Measurements from ENCODE around the gene PAGE2. TPM values are rescaled to one million over a fixed set of nuclear protein-coding genes. Genes with fewer than 3 reads are reported as not detected.
A peak's percentile ranks its signal among the peaks of the same experiment; 100 is the strongest.
"Not testable (repeated sequence)": the region's sequence is repeated elsewhere in the genome, so short reads cannot be mapped to it uniquely, and the experiment has no call there.

The PAGE2 gene
- total RNA-seq, 2 donors from 2014 or later, result 12.8 TPM; not detected in 1

- DNase-seq (ENCODE audit: low spot score), result no peak
- Histone ChIP-seq H3K9me3 (no peaks in the 10 kb centered on the region), H3K4me1 (replicated peaks) (no peaks in the 10 kb centered on the region), H3K4me3 (no peak overlapping the region), H3K36me3 (no peaks in the 10 kb centered on the region), H3K27me3 (replicated peaks; ENCODE audit: insufficient read depth) (no peaks in the 10 kb centered on the region), H3K27ac (no peak overlapping the region)
- TF ChIP-seq, protein P1, sequence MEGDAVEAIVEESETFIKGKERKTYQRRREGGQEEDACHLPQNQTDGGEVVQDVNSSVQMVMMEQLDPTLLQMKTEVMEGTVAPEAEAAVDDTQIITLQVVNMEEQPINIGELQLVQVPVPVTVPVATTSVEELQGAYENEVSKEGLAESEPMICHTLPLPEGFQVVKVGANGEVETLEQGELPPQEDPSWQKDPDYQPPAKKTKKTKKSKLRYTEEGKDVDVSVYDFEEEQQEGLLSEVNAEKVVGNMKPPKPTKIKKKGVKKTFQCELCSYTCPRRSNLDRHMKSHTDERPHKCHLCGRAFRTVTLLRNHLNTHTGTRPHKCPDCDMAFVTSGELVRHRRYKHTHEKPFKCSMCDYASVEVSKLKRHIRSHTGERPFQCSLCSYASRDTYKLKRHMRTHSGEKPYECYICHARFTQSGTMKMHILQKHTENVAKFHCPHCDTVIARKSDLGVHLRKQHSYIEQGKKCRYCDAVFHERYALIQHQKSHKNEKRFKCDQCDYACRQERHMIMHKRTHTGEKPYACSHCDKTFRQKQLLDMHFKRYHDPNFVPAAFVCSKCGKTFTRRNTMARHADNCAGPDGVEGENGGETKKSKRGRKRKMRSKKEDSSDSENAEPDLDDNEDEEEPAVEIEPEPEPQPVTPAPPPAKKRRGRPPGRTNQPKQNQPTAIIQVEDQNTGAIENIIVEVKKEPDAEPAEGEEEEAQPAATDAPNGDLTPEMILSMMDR (IDR thresholded peaks at IDR 0.05), result peak in 3 of 4 experiments; percentile 53 to 67 (median 62)
- no peak for TF ChIP-seq POLR2AphosphoS5 (IDR thresholded peaks at IDR 0.05)
- no peak for TF ChIP-seq POLR2A (IDR thresholded peaks at IDR 0.05)
- WGBS, result 18% methylated on average over 5 of the region's 5 CpGs
- intact Hi-C loops (cut with DNase I), result no loop called here
Measured at GRCh38 chrX:55057675-55058249, 31.1 kb upstream of the PAGE2 start.

DNA sequence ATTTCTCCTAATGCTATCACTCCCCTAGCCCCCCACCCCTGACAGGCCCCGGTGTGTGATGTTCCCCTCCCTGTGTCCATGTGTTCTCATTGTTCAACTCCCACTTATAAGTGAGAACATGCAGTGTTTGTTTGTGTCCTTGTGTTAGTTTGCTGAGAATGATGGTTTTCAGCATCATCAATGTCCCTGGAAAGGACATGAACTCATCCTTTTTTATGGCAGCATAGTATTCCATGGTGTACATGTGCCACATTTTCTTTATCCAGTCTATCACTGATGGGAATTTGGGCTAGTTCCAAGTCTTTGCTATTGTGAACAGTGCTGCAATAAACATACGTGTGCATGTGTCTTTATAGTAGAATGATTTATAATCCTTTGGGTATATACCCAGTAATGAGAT lies 21.6 kb upstream of the PAGE2 start:
- H3K9me3 ChIP-seq; H3K27me3 ChIP-seq (replicated peaks; ENCODE audit: insufficient read depth); intact Hi-C loops (cut with DNase I); H3K4me1 ChIP-seq (replicated peaks); H3K4me3 ChIP-seq; DNase-seq (ENCODE audit: low spot score); H3K36me3 ChIP-seq; H3K27ac ChIP-seq: not testable (repeated sequence)
- WGBS, result 92% methylated on average over 1 of the region's 2 CpGs

- no peaks in the 10 kb centered on the region for H3K36me3 ChIP-seq
- intact Hi-C loops (cut with DNase I), result no loop called here
- H3K27me3 ChIP-seq (replicated peaks; ENCODE audit: insufficient read depth), result no peaks in the 10 kb centered on the region
- no peak overlapping the region for H3K27ac ChIP-seq
- H3K4me3 ChIP-seq, result no peak overlapping the region
- WGBS, result 100% methylated on average over 1 of the region's 3 CpGs
- no peak for TF ChIP-seq POLR2AphosphoS5 (IDR thresholded peaks at IDR 0.05)
- TF ChIP-seq, protein P1 (IDR thresholded peaks at IDR 0.05), result no peak
- TF ChIP-seq POLR2A (IDR thresholded peaks at IDR 0.05), result no peak
- no peak for DNase-seq (ENCODE audit: low spot score)
- no peaks in the 10 kb centered on the region for H3K9me3 ChIP-seq
- no peaks in the 10 kb centered on the region for H3K4me1 ChIP-seq (replicated peaks)
Measured at GRCh38 chrX:55072286-55072685, 16.5 kb upstream of the PAGE2 start.

- Histone ChIP-seq H3K4me1 (replicated peaks) (no peaks in the 10 kb centered on the region), H3K4me3 (no peak within 1 kb of the TSS), H3K9me3 (no peaks in the 10 kb centered on the region), H3K36me3 (no peaks in the 10 kb centered on the region), H3K27me3 (replicated peaks; ENCODE audit: insufficient read depth) (no peaks in the 10 kb centered on the region), H3K27ac (no peak within 1 kb of the TSS)
- no peak for TF ChIP-seq POLR2AphosphoS5 (IDR thresholded peaks at IDR 0.05)
- WGBS, result 96% methylated on average over 36 of the region's 36 CpGs
- DNase-seq (ENCODE audit: low spot score), result no peak
- intact Hi-C loops (cut with DNase I), result no loop called here
Measured at GRCh38 chrX:55074851-55075467, 13.9 kb upstream of the PAGE2 start, which contains the start of gene PAGE2B. PAGE2B (plus strand) TSS chrX:55075030; CDS start chrX:55076042, 1,012 bp downstream.

GRCh38 chrX:55098691-55099090 lies 9.9 kb downstream of the PAGE2 start:
- Histone ChIP-seq H3K36me3 (no peaks in the 10 kb centered on the region), H3K4me3 (no peak overlapping the region), H3K4me1 (replicated peaks) (no peaks in the 10 kb centered on the region), H3K27ac (no peak overlapping the region), H3K27me3 (replicated peaks; ENCODE audit: insufficient read depth) (no peaks in the 10 kb centered on the region), H3K9me3 (no peaks in the 10 kb centered on the region)
- TF ChIP-seq, protein P1 (IDR thresholded peaks at IDR 0.05), result no peak
- no peak for TF ChIP-seq POLR2AphosphoS5 (IDR thresholded peaks at IDR 0.05)
- TF ChIP-seq POLR2A (IDR thresholded peaks at IDR 0.05), result no peak
- WGBS, result 44% methylated on average over 2 of the region's 2 CpGs
- intact Hi-C loops (cut with DNase I), result no loop called here
- DNase-seq (ENCODE audit: low spot score), result no peak

DNA sequence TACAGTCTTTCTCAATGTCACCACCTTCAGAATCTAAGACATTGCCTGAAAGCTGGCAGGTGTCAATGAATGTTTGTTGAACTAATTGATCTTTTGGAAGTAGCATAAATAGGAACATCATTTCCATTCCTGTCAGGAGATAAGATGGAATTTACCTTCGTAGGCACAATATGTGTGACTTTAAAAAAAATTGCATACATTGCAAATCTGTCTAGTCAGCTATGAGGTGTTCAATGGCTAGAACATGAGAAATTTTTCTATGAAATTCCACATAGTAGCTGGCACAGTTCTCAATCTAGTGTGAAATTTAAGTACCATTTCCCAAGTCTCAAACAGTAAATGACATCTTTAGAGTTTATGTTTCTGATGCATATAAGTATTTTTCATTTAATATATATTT lies 10.3 kb downstream of the PAGE2 start:
- Histone ChIP-seq H3K4me1 (replicated peaks) (no peaks in the 10 kb centered on the region), H3K27me3 (replicated peaks; ENCODE audit: insufficient read depth) (no peaks in the 10 kb centered on the region), H3K4me3 (no peak overlapping the region), H3K36me3 (no peaks in the 10 kb centered on the region), H3K27ac (no peak overlapping the region), H3K9me3 (no peaks in the 10 kb centered on the region)
- no peak for DNase-seq (ENCODE audit: low spot score)
- TF ChIP-seq, protein P1 (IDR thresholded peaks at IDR 0.05), result no peak
- TF ChIP-seq POLR2AphosphoS5 (IDR thresholded peaks at IDR 0.05) (no peak), POLR2A (IDR thresholded peaks at IDR 0.05) (no peak)
- intact Hi-C loops (cut with DNase I), result no loop called here
- 57% methylated on average over 1 of the region's 1 CpG for WGBS

All from prostate gland (tissue), 2 donors.